Testis (tissue), 3 donors: ENCODE results near the gene VPS35L. TPM values are rescaled to one million over a fixed set of nuclear protein-coding genes. Genes with fewer than 3 reads are reported as not detected.
"Not testable (repeated sequence)": the region's sequence is repeated elsewhere in the genome, so short reads cannot be mapped to it uniquely, and the experiment has no call there.

Experiments used
- DNase-seq: peaks from one replicate; pipeline ENCODE4 v3.0.0-alpha.2; 2019
- H3K27ac ChIP-seq, 2 donors: fragments of 200-600 bp; sonication (generic); one replicate each; pipeline ENCODE4 v1.5.1; 2019
- H3K27me3 ChIP-seq: fragments of 200-600 bp; sonication (generic); one replicate; pipeline ENCODE4 v1.5.1; 2019
- H3K36me3 ChIP-seq: fragments of 200-600 bp; sonication (generic); one replicate; pipeline ENCODE4 v1.5.1; 2017; ENCODE audit warnings: low read depth; ENCODE audit errors: missing control alignments
- H3K4me1 ChIP-seq: fragments of 200-600 bp; sonication (generic); one replicate; pipeline ENCODE4 v1.5.1; 2019
- H3K4me3 ChIP-seq, 2 donors: fragments of 200-600 bp; sonication (generic); one replicate each; pipeline ENCODE4 v1.5.1; 2017 to 2019
- H3K9me3 ChIP-seq: fragments of 200-600 bp; sonication (generic); one replicate; pipeline ENCODE4 v1.5.1; 2017
- CTCF ChIP-seq, 3 experiments: fragments of 450-650 bp in 2 of 3; fragments of 200-600 bp in 1 of 3; sonication (generic) in 1 of 3; IDR thresholded peaks; one replicate each; pipeline ENCODE4 v1.5.1; 2016 to 2019; ENCODE audit warnings: antibody characterized with exemption in 3 of 3, mild to moderate bottlenecking in 2 of 3, moderate library complexity in 1 of 3
- POLR2A ChIP-seq: fragments of 450-650 bp; IDR thresholded peaks from one replicate; pipeline ENCODE4 v1.6.1; 2017; ENCODE audit warnings: antibody characterized with exemption, mild to moderate bottlenecking, moderate library complexity
- WGBS, 2 donors: methylation state at CpG; one replicate each; pipeline ENCODE4 v1.1.5; 2018; 5-methylcytosine and 5-hydroxymethylcytosine counted together
- intact Hi-C: fragments of 100-400 bp; cut with DNase I; formaldehyde crosslinking; loops from one replicate; pipeline ENCODE4 v1.15.1; 2023; ENCODE audit warnings: low total_unique reads
- polyA plus RNA-seq: library from polyadenylated mRNA; stranded (reverse); fragments of 350-450 nt; fragmentation: Illumina TruSeq; extraction: RNeasy Lipid Tissue Mini Kit (QIAGEN cat#74804); gene quantifications from one replicate; pipeline ENCODE4 v1.2.3, GENCODE V29; 2014; ENCODE audit warnings: low read depth, low replicate concordance; ENCODE audit not compliant: insufficient read depth
- total RNA-seq, 2 donors: library from RNA; depleted of rRNA; stranded (reverse); fragments of >200 nt; gene quantifications; one replicate each; pipeline ENCODE4 v1.2.3, GENCODE V29; 2016

Gene VPS35L
- total and polyA plus RNA-seq, 3 donors from 2014 or later: 76.1 to 88.9 (median 80.5) TPM

- Histone ChIP-seq H3K36me3 (no peaks in the 10 kb centered on the region), H3K4me3 (no peak overlapping the region), H3K4me1 (no peaks in the 10 kb centered on the region), H3K27ac (peak overlapping the region in 1 of 2 donors; percentile 62), H3K9me3 (no peaks in the 10 kb centered on the region), H3K27me3 (no peaks in the 10 kb centered on the region)
- no peak for TF ChIP-seq CTCF (IDR thresholded peaks at IDR 0.05)
- intact Hi-C loops: no loop called here
- DNase-seq: peak; percentile 40
- 43% methylated on average over 3 of the region's 3 CpGs for WGBS, 2 donors
Measured at GRCh38 chr16:19666477-19666876, 111.0 kb downstream of the VPS35L start.

GRCh38 chr16:19672378-19672777, 116.9 kb downstream of the VPS35L start:
- Histone ChIP-seq H3K27me3 (no peaks in the 10 kb centered on the region), H3K27ac (no peak overlapping the region), H3K36me3 (no peaks in the 10 kb centered on the region), H3K9me3 (no peaks in the 10 kb centered on the region), H3K4me3 (no peak overlapping the region), H3K4me1 (peaks cover 7% of the 10 kb centered on the region)
- DNase-seq: no peak
- WGBS, 2 donors: 88 to 95% methylated on average over 3 to 4 of the region's 4 CpGs
- TF ChIP-seq CTCF (IDR thresholded peaks at IDR 0.05) (no peak), POLR2A (no peak)
- intact Hi-C loops: no loop called here

- WGBS, 2 donors: 91 to 96% methylated on average over 5 of the region's 5 CpGs
- intact Hi-C loops: no loop called here
- peaks cover 7% of the 10 kb centered on the region for H3K4me1 ChIP-seq
- TF ChIP-seq CTCF (IDR thresholded peaks at IDR 0.05): no peak
- TF ChIP-seq POLR2A: no peak
- DNase-seq: no peak
- H3K36me3 ChIP-seq: no peaks in the 10 kb centered on the region
- H3K27ac ChIP-seq: no peak overlapping the region
- no peaks in the 10 kb centered on the region for H3K27me3 ChIP-seq
- H3K9me3 ChIP-seq: no peaks in the 10 kb centered on the region
- H3K4me3 ChIP-seq: no peak overlapping the region
Measured at GRCh38 chr16:19674485-19674884, 119.0 kb downstream of the VPS35L start.

- TF ChIP-seq POLR2A: no peak
- no peak for TF ChIP-seq CTCF (IDR thresholded peaks at IDR 0.05)
- DNase-seq: peak; percentile 56
- Histone ChIP-seq H3K4me1 (peaks cover 7% of the 10 kb centered on the region), H3K27me3 (no peaks in the 10 kb centered on the region), H3K9me3 (no peaks in the 10 kb centered on the region), H3K36me3 (no peaks in the 10 kb centered on the region), H3K27ac (peak overlapping the region; percentile 23 to 61), H3K4me3 (no peak overlapping the region)
- intact Hi-C loops: no loop called here
- 54 to 71% methylated on average over 7 of the region's 7 CpGs for WGBS, 2 donors
Measured at GRCh38 chr16:19677402-19677801, 121.9 kb downstream of the VPS35L start.

GRCh38 chr16:19678804-19679203, 123.3 kb downstream of the VPS35L start:
- Histone ChIP-seq H3K4me1 (peaks cover 7% of the 10 kb centered on the region), H3K27me3 (no peaks in the 10 kb centered on the region), H3K4me3 (no peak overlapping the region), H3K9me3 (no peaks in the 10 kb centered on the region), H3K27ac (peak overlapping the region; percentile 13 to 63), H3K36me3 (no peaks in the 10 kb centered on the region)
- no peak for DNase-seq
- TF ChIP-seq CTCF (IDR thresholded peaks at IDR 0.05) (no peak), POLR2A (no peak)
- WGBS, 2 donors: 67 to 69% methylated on average over 7 of the region's 7 CpGs
- intact Hi-C loops: no loop called here

- H3K27me3 ChIP-seq, H3K4me1 ChIP-seq, H3K36me3 ChIP-seq, intact Hi-C loops, DNase-seq, H3K9me3 ChIP-seq, H3K4me3 ChIP-seq, H3K27ac ChIP-seq: not testable (repeated sequence)
- 93 to 96% methylated on average over 6 of the region's 6 CpGs for WGBS, 2 donors
Measured at GRCh38 chr16:19679281-19679680, 123.8 kb downstream of the VPS35L start.
